SH-SY5Y (cell line): ENCODE results near the gene TRMT1L.

Source experiments
- GATA2 ChIP-seq: IDR thresholded peaks from 2 replicates; pipeline ENCODE4 v1.6.1; 2011; ENCODE audit warnings: mild to moderate bottlenecking, low read depth, low read length
- GATA3 ChIP-seq: IDR thresholded peaks from 2 replicates; pipeline ENCODE4 v1.6.1; 2011; ENCODE audit warnings: low read depth, mild to moderate bottlenecking, low read length, moderate library complexity

DNA sequence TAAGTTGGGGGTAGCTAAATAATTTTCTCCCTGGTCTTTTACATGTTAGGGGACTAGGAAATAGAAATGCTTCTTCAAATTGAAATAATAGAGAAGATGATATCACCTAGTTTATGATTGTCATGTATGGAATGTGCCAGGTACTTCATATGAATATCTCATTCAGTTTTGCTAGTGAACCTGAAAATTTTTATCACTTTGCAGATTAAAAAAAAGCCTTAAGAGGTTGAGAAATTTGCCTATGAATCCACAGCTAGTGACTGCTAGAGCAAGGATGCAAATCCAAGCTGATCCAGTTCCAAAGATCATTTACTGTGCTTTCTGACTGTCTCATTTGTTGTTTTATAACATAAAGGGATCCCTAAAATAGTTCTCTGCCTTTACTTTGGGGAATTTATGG, 86.7 kb downstream of the TRMT1L start:
- no peak for TF ChIP-seq GATA3
- TF ChIP-seq GATA2, result no peak
